ENCODE data around the gene NOG.

GRCh38 chr17:56616239-56616638, 22.7 kb downstream of the NOG start:
- TF ChIP-seq SMC3 (IDR thresholded peaks at IDR 0.05; ENCODE audit: borderline replicate concordance, low read length) (no peak), KAT2A (conservative IDR thresholded peaks at IDR 0.05; ENCODE audit: control insufficient read depth, low read depth, low read length) (no peak), TAF1 (IDR thresholded peaks at IDR 0.05; ENCODE audit: borderline replicate concordance, low read depth, low read length) (no peak), POLR2A (IDR thresholded peaks at IDR 0.05; ENCODE audit: low read depth, low read length) (no peak), ZBTB33 (IDR thresholded peaks at IDR 0.05) (no peak), CTCF (IDR thresholded peaks at IDR 0.05 in 2 of 3, conservative IDR thresholded peaks at IDR 0.05 in 1 of 3; ENCODE audit: control insufficient read depth in 2 of 3, extremely low read depth in 1 of 3, insufficient read depth in 1 of 3, low read depth in 3 of 3, low read length in 3 of 3) (no peak), JUNB (IDR thresholded peaks at IDR 0.05) (no peak), USF1 (IDR thresholded peaks at IDR 0.05; ENCODE audit: borderline replicate concordance, extremely low read length, insufficient read depth, low read depth, low read length) (no peak), CHD4 (IDR thresholded peaks at IDR 0.05) (no peak), EGR1 (IDR thresholded peaks at IDR 0.05; ENCODE audit: borderline replicate concordance in 1 of 2, low read depth in 2 of 2, low read length in 2 of 2) (no peak), BCL11A (IDR thresholded peaks at IDR 0.05; ENCODE audit: low read depth, low read length) (no peak), RCOR1 (conservative IDR thresholded peaks at IDR 0.05; ENCODE audit: low read depth, low read length) (no peak), RUNX3 (IDR thresholded peaks at IDR 0.05; ENCODE audit: low read length) (no peak), JUND (IDR thresholded peaks at IDR 0.05; ENCODE audit: low read depth, low read length) (no peak)
